ENCODE results near the gene RAP2B.

Gene RAP2B

GRCh38 chr3:153195349-153195879, 33.4 kb downstream of the RAP2B start:
- no peak overlapping the region for H3K4me3 ChIP-seq (replicated peaks; ENCODE audit: low read depth, low read length)
- no peak for DNase-seq (ENCODE audit: low read depth)
- TF ChIP-seq CTCF (IDR thresholded peaks at IDR 0.05; ENCODE audit: low read length, missing control alignments): no peak

DNA sequence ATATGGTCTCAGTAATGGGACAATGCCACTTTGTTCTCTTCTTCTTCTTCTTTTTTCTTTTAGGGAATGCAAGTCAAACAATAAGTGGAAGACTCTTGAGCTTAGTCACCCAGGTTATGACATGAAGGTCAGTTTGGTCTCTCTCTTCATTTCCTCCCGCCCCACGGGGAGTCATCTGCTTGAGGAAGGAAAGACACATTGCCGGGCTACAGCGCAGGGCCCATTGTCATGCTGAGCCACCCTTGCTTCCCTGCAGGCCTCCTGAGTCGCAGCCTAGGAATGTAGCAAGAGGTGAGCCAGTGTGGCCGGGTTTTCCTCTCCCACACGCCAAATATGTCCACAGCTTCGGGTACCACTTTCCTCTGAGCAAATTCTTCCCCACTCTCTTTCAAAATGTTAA, 47.6 kb downstream of the RAP2B start:
- DNase-seq (ENCODE audit: low read depth): peak; percentile 56
- no peak for TF ChIP-seq CTCF (IDR thresholded peaks at IDR 0.05; ENCODE audit: low read length, missing control alignments)
- H3K4me3 ChIP-seq (replicated peaks; ENCODE audit: low read depth, low read length): no peak overlapping the region

DNA sequence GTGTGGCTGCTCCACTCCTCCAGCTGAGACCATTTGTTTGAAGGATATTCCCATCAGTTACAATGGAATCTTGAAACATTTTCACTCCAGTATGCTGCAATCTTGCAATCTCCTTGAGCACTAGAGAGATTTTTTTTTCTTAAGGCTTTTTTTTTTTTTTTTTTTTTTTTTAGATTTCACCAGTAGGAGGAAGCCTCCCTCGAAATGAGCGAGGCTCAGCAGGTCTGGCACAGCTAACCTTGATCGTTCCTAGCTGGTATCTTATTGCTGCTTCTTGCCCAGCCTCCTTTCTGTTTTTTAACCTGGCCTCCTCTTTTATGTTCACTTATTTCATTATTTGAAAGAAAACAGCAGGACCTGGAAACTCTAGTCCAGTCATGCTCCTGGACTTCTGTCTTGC, 48.1 kb downstream of the RAP2B start:
- peak; percentile 19 for TF ChIP-seq CTCF (IDR thresholded peaks at IDR 0.05; ENCODE audit: low read length, missing control alignments)
- no peak overlapping the region for H3K4me3 ChIP-seq (replicated peaks; ENCODE audit: low read depth, low read length)
- DNase-seq (ENCODE audit: low read depth): peak; percentile 55

- no peak for DNase-seq (ENCODE audit: low read depth)
Observed at GRCh38 chr3:153210660-153211059, 48.6 kb downstream of the RAP2B start.

DNA sequence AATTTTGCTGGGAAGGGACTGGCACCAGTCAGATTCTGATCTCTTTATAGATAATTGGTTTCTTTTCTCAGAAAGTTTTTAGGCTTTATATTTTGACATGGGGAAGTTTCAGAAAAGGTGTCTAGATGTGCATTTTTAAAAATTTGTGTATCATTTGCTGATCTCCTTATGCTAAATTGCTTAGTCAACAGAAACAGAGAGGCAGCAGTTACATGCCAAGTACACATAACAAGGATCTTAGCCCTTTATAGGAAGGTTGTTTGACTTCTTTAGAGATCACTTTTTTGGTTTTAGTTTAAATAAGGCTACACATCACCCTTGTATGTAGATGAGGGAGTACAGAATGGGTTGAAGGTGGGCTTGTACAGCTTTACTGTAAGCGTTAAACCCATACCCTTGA, 53.5 kb downstream of the RAP2B start:
- no peak for DNase-seq (ENCODE audit: low read depth)
- TF ChIP-seq CTCF (IDR thresholded peaks at IDR 0.05; ENCODE audit: low read length, missing control alignments): no peak
- H3K4me3 ChIP-seq (replicated peaks; ENCODE audit: low read depth, low read length): no peak overlapping the region

More at GRCh38 chr3:153210660-153211059, 48.6 kb downstream of the RAP2B start:
- TF ChIP-seq CTCF (IDR thresholded peaks at IDR 0.05; ENCODE audit: low read length, missing control alignments): no peak
- H3K4me3 ChIP-seq (replicated peaks; ENCODE audit: low read depth, low read length): no peak overlapping the region

DNA sequence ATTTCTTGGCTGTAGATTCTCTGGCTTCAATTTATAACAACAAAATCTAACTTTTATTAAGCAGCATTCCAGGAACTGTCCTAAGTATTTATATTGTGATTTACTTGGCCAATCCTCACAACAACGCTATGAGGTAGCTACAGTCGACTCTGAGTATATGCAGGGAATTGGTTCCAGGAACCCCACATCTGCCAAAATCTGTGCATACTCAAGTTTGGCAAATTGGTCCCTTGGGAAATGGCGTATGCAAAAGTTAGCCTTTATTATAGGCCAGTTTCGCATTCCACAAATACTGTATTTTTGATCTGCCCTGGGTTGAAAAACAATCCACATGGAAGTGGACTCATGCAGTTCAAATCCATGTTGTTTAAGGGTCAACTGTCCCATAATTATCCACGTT, 53.9 kb downstream of the RAP2B start:
- H3K4me3 ChIP-seq (replicated peaks; ENCODE audit: low read depth, low read length): no peak overlapping the region
- no peak for TF ChIP-seq CTCF (IDR thresholded peaks at IDR 0.05; ENCODE audit: low read length, missing control alignments)
- peak; percentile 39 for DNase-seq (ENCODE audit: low read depth)

DNA sequence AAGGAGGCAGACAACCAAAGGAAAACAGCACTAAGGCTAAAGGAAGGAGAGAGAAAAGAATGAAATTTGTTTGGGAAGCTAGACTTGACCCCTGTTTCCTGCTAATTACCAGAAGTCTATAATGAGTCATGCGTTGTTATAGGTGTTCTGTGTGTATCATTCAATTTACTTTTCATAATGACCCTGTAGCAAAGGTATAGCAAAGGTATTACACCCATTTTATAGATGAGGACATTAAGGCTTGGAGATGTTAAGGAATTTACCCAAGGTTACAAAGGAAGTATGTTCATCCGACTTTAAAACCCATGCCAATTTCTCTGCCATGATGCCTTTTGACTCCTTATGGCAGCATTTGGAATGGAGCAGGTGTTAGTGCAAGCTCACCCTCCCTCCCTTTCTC, 54.9 kb downstream of the RAP2B start:
- no peak overlapping the region for H3K4me3 ChIP-seq (replicated peaks; ENCODE audit: low read depth, low read length)
- no peak for DNase-seq (ENCODE audit: low read depth)
- TF ChIP-seq CTCF (IDR thresholded peaks at IDR 0.05; ENCODE audit: low read length, missing control alignments): no peak
